ENCODE measurements around the gene DOCK9.
"Not testable (repeated sequence)": the region's sequence is repeated elsewhere in the genome, so short reads cannot be mapped to it uniquely, and the experiment has no call there.

Gene DOCK9

DNA sequence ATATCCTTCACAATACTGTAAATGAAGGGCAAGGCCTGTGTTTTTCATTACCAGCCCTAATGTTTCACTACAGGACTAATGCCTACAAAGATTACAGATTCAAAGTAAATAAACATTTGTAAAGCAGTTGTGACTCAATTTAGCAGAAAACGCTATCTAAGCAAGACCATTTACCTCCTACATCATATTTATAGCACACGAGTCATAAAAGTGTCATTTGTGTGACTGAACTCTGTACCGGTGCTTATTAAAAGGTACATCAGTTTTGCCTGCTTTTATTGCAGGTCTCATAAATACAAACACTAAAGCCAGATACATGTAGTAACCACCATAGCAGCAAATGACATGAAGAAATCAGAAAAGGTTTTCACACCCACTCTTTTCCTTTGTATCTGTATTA, 163.9 kb downstream of the DOCK9 start:
- H3K27ac ChIP-seq = no peak overlapping the region
- TF ChIP-seq, protein P1, sequence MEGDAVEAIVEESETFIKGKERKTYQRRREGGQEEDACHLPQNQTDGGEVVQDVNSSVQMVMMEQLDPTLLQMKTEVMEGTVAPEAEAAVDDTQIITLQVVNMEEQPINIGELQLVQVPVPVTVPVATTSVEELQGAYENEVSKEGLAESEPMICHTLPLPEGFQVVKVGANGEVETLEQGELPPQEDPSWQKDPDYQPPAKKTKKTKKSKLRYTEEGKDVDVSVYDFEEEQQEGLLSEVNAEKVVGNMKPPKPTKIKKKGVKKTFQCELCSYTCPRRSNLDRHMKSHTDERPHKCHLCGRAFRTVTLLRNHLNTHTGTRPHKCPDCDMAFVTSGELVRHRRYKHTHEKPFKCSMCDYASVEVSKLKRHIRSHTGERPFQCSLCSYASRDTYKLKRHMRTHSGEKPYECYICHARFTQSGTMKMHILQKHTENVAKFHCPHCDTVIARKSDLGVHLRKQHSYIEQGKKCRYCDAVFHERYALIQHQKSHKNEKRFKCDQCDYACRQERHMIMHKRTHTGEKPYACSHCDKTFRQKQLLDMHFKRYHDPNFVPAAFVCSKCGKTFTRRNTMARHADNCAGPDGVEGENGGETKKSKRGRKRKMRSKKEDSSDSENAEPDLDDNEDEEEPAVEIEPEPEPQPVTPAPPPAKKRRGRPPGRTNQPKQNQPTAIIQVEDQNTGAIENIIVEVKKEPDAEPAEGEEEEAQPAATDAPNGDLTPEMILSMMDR (conservative IDR thresholded peaks at IDR 0.05) = no peak

- not testable (repeated sequence) for H3K27ac ChIP-seq
Observed at GRCh38 chr13:98812186-98812790, 165.6 kb downstream of the DOCK9 start.

GRCh38 chr13:98810746-98811145, 167.1 kb downstream of the DOCK9 start:
- H3K27ac ChIP-seq = no peak overlapping the region
- TF ChIP-seq, protein P1 (conservative IDR thresholded peaks at IDR 0.05) = no peak

DNA sequence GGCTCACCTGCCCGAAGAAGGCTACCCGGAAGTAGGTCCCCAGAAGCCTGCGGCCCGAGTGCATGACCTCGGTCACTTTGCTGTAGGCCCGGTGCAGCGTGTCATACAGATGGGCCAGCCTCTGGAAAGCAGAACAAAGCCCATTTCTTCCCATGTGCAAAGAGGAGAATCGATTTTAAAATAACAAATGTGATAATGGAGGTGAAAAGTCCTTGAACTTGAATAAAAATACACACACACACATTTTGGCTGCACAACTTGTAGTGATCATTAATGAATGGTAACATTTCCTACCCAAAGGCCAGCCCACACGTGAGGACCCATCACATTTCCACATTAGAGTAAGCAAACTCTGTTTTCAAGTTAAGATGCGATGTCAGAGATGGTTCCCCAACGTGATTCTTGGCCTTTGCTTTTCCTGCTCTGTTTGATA, 168.5 kb downstream of the DOCK9 start:
- TF ChIP-seq, protein P1 (conservative IDR thresholded peaks at IDR 0.05) = no peak
- H3K27ac ChIP-seq = no peak overlapping the region

- H3K27ac ChIP-seq = no peak overlapping the region
- TF ChIP-seq, protein P1 (conservative IDR thresholded peaks at IDR 0.05) = no peak
Observed at GRCh38 chr13:98807774-98808173, 170.1 kb downstream of the DOCK9 start.

DNA sequence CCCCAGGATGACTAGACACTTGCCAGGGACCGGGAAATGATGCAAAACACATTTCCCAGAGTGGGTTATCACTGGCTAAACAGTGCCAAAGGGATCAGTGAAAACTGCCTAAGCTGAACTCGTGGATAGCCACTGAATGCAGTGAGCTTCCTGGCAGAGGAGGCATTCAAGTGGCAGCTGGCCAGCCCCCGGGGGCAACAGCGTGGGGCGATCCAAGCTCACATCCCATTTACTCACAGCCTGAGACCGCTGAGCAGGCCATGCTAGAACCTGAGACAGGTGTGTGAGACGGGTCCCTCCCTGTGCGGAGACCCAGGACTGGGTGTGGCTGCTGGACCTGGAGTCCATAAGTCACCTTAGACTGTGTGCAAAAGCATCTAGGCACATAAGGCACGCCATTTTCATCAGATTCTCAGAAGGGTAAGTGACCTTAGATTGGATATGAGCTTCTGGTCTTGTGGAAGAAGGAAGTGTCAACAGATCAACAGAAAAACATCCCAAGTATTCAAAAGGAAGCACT, 173.5 kb downstream of the DOCK9 start:
- no peak overlapping the region for H3K27ac ChIP-seq
- TF ChIP-seq, protein P1 (conservative IDR thresholded peaks at IDR 0.05) = no peak

- TF ChIP-seq, protein P1 (conservative IDR thresholded peaks at IDR 0.05) = no peak
- no peak overlapping the region for H3K27ac ChIP-seq
Observed at GRCh38 chr13:98803921-98804320, 173.9 kb downstream of the DOCK9 start.

GRCh38 chr13:98803111-98803561, 174.7 kb downstream of the DOCK9 start:
- H3K27ac ChIP-seq = no peak overlapping the region
- TF ChIP-seq, protein P1 (conservative IDR thresholded peaks at IDR 0.05) = no peak

All from VCaP (cell line).